NCI-H510A treated with DMSO at 0.1 percent for 48 hours (cell line): Measurements from ENCODE around the gene TRPT1.

ENCODE experiments used
- DNase-seq: peaks from one replicate; lab custom pipeline; 2025; lab: John Stamatoyannopoulos, UW

The TRPT1 gene

DNA sequence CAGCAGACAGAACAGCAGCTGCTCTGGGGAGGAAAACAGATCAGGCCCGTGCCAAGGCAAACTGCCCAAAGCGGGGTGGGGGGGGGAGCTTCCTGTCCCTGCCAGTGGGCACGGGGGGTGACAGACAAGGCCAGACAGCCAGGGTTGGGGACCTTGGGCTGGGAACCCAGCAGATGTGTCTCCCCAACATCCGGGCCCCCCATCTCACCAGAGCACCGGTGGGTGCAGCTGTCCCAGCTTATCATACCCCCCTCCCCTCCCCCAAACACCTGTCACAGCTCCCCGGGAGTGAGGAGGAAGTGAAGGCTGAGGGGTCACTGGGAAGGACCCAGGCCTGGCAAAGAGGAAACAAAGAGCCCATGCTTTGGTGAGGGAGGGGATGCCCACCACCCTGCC is 19.4 kb upstream of the TRPT1 start:
- DNase-seq: no peak

GRCh38 chr11:64244966-64245365 is 19.0 kb upstream of the TRPT1 start:
- no peak for DNase-seq

- no peak for DNase-seq
Measured at GRCh38 chr11:64244107-64244506, 18.1 kb upstream of the TRPT1 start.

GRCh38 chr11:64243236-64243854 is 17.4 kb upstream of the TRPT1 start:
- no peak for DNase-seq

DNA sequence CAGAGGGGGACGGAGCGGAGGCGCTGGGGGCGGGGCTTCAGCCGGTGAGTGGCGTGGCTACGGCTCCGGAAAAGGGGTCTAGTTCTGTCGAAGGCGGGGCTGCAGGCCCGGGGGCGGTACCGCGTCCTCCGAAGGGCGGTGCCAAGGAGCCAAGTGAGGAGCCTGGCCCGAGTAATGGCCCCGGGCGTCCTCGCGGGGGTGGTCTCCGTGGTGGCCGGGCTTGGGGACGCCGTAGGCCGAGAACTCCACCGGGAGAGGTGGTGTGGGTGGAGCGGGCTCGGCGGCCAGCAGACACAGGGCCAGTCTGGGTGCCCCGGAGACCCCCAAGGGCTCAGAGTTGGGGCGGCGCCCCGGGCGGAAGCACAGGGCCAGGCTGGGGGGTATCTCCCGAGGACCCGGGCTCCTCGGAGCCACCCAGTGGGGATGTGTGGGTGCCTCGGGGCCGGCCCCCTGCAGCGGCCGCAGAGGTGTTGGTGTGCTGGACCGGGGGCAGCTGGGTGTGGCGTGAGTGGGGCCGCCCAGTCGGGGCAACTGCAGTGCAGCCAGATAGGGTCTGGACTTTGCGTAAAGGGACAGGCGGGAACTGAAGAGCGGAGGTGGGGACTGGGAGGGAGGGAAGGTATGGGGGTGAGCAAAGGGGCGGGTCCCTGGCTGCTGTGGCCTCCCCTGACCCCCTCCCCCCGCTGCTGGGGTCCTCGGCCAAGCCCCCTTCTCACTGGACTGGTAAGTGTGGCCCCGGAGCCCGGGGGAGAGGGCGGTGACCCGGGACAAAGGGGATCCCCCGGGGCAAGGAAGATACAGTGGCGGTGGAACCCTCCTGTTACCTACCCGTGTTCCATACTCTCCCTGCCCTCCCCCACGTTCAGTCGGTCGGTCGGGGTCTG is 15.7 kb upstream of the TRPT1 start:
- peak; percentile 97 for DNase-seq

DNA sequence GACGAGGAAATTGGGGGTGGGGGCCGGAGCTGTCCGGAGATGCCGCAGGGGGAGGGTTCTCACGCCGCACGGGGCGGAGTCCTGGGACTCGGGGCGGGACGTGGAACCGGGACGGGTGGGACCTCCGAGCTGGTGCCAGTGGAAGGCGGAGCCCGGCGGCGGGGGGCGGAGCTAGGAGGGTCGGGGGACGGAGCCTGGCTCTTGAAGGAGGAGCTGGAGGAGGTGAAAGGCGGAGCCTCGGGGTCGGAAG is 15.2 kb upstream of the TRPT1 start:
- DNase-seq: no peak

GRCh38 chr11:64240435-64241240 is 14.7 kb upstream of the TRPT1 start, which contains the start of gene FKBP2:
Gene FKBP2 (plus strand): TSS chr11:64241095. CDS start chr11:64242388, 1,293 bp downstream.
- peak; percentile 91 for DNase-seq

GRCh38 chr11:64239662-64240434 is 13.9 kb upstream of the TRPT1 start:
- DNase-seq: no peak

DNA sequence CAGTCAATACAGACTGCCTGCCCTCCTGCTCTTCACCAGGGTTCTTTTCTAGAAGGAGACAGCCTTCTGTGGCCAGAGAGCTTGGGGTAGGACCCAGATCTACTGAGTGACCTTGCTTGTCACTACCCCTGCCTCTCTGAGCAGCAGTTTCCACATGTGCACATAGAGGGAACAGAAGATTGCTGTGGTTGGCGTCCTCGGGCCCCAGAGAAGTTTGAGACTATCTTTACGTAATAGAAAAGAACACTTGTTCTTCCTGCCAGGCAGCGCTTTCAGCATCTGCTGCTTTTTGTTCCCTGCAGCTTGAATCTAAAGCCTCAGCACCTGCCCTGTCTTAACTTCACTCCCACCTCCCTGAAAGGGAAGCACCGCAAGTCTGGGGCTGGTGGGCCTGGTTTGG is 13.0 kb upstream of the TRPT1 start:
- no peak for DNase-seq

DNA sequence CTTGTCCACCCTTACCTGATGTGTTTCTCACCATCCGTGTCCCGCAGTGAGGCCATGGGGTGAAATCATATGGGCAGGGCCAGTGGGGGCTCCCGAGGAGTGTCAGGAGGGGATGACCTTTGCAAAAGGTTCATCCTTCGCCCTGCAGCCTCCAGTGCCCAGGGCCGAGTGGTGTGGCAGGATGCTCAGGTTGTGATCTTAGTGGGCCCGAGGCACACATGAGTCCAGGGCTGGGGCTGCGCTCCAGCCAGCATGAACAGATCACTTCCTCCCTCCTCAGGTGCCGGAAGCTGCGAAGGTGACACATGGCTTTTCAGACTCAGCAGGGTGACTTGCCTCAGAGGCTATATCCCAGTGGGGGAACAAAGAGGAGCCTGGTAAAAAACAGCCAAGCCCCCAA is 12.1 kb upstream of the TRPT1 start:
- DNase-seq: peak; percentile 28

- DNase-seq: peak; percentile 95
Measured at GRCh38 chr11:64237484-64237951, 11.5 kb upstream of the TRPT1 start.

DNA sequence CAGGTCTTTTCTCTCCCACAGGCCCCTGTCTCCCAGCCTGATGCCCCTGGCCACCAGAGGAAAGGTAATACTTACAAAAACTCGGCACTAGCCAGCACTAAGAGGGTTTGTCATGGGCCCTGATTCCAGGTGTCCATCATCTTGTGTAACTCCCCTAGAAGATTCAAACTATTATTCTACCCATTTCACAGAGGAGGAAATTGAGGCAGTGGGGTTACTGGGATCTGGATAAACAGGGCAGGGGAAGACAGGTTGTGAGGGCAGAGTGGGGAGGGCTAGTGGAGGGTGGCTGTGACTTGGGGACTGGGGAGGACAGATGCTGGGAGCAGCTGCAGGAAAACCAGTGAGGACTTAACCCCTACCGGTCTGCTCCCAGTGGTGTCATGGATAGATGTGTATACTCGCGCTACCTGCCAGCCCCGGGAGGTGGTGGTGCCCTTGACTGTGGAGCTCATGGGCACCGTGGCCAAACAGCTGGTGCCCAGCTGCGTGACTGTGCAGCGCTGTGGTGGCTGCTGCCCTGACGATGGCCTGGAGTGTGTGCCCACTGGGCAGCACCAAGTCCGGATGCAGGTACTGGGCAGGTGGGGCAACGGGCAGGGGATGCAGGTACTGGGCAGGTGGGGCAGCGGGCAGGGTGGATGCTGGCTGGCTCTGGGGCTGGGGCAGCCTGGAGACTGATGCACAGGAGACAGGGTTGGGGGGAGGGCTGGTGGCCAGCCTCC is 9.6 kb upstream of the TRPT1 start:
- DNase-seq: no peak

GRCh38 chr11:64234647-64235379 is 8.8 kb upstream of the TRPT1 start:
- DNase-seq: no peak

- peak; percentile 39 for DNase-seq
Measured at GRCh38 chr11:64233913-64234586, 8.1 kb upstream of the TRPT1 start, which contains the start of gene VEGFB. Gene VEGFB (plus strand): TSS chr11:64234584. CDS start chr11:64234834, 250 bp downstream.

DNA sequence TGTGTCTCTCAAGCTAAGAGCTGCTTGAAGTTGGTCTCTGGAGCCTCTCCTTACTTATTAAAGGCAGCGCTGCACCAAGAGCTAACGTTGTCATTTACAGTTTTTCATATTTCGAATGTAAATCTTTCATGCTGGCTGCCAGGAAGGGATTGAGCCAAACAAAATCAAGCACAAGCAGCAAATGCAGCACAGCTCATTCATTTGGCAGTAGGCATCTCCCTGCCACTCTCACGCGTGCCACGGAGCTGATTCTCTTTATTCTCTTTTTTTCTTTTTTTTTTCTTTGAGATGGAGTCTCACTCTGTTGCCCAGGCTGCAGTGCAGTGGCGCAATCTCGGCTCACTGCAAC is 7.0 kb upstream of the TRPT1 start:
- DNase-seq: no peak

- DNase-seq: no peak
Measured at GRCh38 chr11:64232182-64232966, 6.4 kb upstream of the TRPT1 start.

DNA sequence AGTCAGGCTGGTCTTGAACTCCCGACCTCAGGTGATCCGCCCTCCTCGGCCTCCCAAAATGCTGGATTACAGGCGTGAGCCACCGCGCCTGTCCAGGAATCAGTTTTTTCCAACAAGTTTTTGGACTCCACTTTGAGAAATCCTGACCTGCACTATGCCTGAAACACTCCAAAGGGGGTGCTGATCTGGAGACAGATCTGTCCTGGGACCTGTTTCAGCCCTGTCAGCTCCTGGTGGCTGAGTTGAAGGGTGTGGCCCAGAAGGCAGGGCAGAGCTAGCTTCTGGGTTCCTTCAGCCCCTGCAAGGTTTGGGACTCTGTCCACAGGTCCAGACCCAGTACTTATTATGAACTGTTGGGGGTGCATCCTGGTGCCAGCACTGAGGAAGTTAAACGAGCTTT is 5.6 kb upstream of the TRPT1 start:
- no peak for DNase-seq

GRCh38 chr11:64230985-64231365 is 5.0 kb upstream of the TRPT1 start:
- DNase-seq: no peak
